PC-9 (cell line): ENCODE results near the gene SLC22A14. TPM values are rescaled to one million over a fixed set of nuclear protein-coding genes. Genes with fewer than 3 reads are reported as not detected.

Experiments
- BruUV-seq: library from RNA; stranded (reverse); fragments of 400-500 nt; replicated peaks from 2 replicates; lab custom pipeline; 2021; lab: Mats Ljungman, UMichigan
- CTCF ChIA-PET: fragments of 300-600 bp; sonication (Branson Sonifier 250); formaldehyde crosslinking; loops from one replicate; lab custom pipeline; 2022; ENCODE audit warnings: antibody characterized with exemption; lab: Charles Lee
- POLR2A ChIA-PET: fragments of 300-600 bp; sonication (Branson Sonifier 250); formaldehyde crosslinking; loops from one replicate; lab custom pipeline; 2022; ENCODE audit warnings: antibody characterized with exemption; ENCODE audit not compliant: unreplicated experiment; lab: Charles Lee
- DNase-seq, 2 experiments: peaks; one replicate each; pipeline versions ENCODE4 v3.0.0 to v3.0.0-alpha.2; 2015 to 2022; ENCODE audit warnings: mixed read lengths in 1 of 2
- H2AFZ ChIP-seq: fragments of 200-600 bp; sonication (generic); 2 replicates; pipeline ENCODE4 v1.8.1; 2017; ENCODE audit warnings: antibody characterized with exemption
- H3F3A ChIP-seq: fragments of 200-600 bp; sonication (generic); 2 replicates; pipeline ENCODE4 v1.8.1; 2017; ENCODE audit warnings: antibody characterized with exemption, mild to moderate bottlenecking, low read depth; ENCODE audit not compliant: insufficient read depth
- H3K27ac ChIP-seq: fragments of 200-600 bp; sonication (generic); 2 replicates; pipeline ENCODE4 v1.6.1; 2016; ENCODE audit warnings: mixed run types
- H3K27me3 ChIP-seq: fragments of 200-600 bp; sonication (generic); 2 replicates; pipeline ENCODE4 v1.6.1; 2016; ENCODE audit warnings: low read depth, mixed run types; ENCODE audit not compliant: insufficient read depth
- H3K36me3 ChIP-seq: fragments of 200-600 bp; sonication (generic); 2 replicates; pipeline ENCODE4 v1.6.1; 2016; ENCODE audit warnings: low read depth, mixed run types
- H3K4me1 ChIP-seq: fragments of 200-600 bp; sonication (generic); replicated peaks from 2 replicates; pipeline ENCODE4 v1.6.1; 2016; ENCODE audit warnings: mixed run types; ENCODE audit not compliant: insufficient read depth
- H3K4me2 ChIP-seq: fragments of 200-600 bp; sonication (generic); 2 replicates; pipeline ENCODE4 v1.6.1; 2017; ENCODE audit warnings: mixed run types
- H3K4me3 ChIP-seq: fragments of 200-600 bp; sonication (generic); 2 replicates; pipeline ENCODE4 v1.6.1; 2016; ENCODE audit warnings: mixed run types
- H3K79me2 ChIP-seq: fragments of 200-600 bp; sonication (generic); 2 replicates; pipeline ENCODE4 v1.6.1; 2017; ENCODE audit warnings: low read depth, mixed run types
- H3K9me2 ChIP-seq: fragments of 200-600 bp; sonication (generic); 2 replicates; pipeline ENCODE4 v1.8.1; 2017; ENCODE audit warnings: mild to moderate bottlenecking; ENCODE audit not compliant: insufficient read depth
- H3K9me3 ChIP-seq: fragments of 200-600 bp; sonication (generic); 2 replicates; pipeline ENCODE4 v1.8.1; 2016; ENCODE audit warnings: low read depth; ENCODE audit not compliant: insufficient read depth
- H4K20me1 ChIP-seq: fragments of 200-600 bp; sonication (generic); 2 replicates; pipeline ENCODE4 v1.8.1; 2017; ENCODE audit not compliant: insufficient read depth
- EZH2 ChIP-seq: fragments of 200-600 bp; sonication (generic); IDR thresholded peaks from 2 replicates; pipeline ENCODE4 v1.8.0; 2017; ENCODE audit warnings: antibody characterized with exemption, low read depth
- intact Hi-C: fragments of 100-400 bp; cut with micrococcal nuclease; formaldehyde crosslinking; loops from one replicate; pipeline ENCODE4 v1.10.0; 2022; ENCODE audit not compliant: unreplicated experiment
- total RNA-seq: library from RNA; stranded (reverse); gene quantifications from 2 replicates; pipeline ENCODE4 v1.2.3, GENCODE V29; 2021
- TF ChIP-seq, protein P1 (sequence below): fragments of 200-600 bp; sonication (generic); conservative IDR thresholded peaks from 2 replicates; pipeline ENCODE4 v1.6.1; 2017; ENCODE audit warnings: mixed run types, antibody characterized with exemption, mild to moderate bottlenecking, moderate library complexity

The SLC22A14 gene
- total RNA-seq, 1 experiment from 2014 or later = not detected

DNA sequence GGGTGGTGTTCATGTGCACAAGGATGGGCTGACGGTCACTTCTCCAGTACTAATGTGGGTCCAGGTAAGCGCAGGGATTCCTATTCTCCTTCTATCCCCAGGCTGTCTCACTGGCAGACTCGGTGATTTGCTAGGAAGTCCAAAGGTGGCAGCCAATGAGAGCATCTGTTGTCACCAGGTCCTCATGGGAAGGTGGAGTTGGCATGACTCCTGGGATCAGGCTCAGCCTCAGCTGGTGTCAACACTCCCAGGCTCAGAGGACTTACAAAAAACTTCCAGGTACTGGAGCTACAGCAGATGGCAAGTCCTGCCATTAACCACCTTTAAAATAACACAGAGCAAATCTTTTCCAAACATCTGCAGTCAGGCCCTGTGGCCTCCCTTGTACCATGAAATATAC is 78.3 kb downstream of the SLC22A14 start:
- Histone ChIP-seq H3K79me2 (no peaks in the 10 kb centered on the region), H3K4me1 (no peaks in the 10 kb centered on the region), H3K36me3 (no peaks in the 10 kb centered on the region), H3K27ac (no peak overlapping the region), H3K9me2 (no peaks in the 10 kb centered on the region), H2AFZ (no peak overlapping the region), H3K4me2 (no peak overlapping the region), H3K27me3 (no peaks in the 10 kb centered on the region), H4K20me1 (no peaks in the 10 kb centered on the region; the same call in 1 of the 2 replicates), H3K9me3 (no peaks in the 10 kb centered on the region), H3K4me3 (no peak overlapping the region), H3F3A (no peaks in the 10 kb centered on the region)
- CTCF ChIA-PET = no interaction called here
- TF ChIP-seq EZH2 = no peak
- TF ChIP-seq, protein P1, sequence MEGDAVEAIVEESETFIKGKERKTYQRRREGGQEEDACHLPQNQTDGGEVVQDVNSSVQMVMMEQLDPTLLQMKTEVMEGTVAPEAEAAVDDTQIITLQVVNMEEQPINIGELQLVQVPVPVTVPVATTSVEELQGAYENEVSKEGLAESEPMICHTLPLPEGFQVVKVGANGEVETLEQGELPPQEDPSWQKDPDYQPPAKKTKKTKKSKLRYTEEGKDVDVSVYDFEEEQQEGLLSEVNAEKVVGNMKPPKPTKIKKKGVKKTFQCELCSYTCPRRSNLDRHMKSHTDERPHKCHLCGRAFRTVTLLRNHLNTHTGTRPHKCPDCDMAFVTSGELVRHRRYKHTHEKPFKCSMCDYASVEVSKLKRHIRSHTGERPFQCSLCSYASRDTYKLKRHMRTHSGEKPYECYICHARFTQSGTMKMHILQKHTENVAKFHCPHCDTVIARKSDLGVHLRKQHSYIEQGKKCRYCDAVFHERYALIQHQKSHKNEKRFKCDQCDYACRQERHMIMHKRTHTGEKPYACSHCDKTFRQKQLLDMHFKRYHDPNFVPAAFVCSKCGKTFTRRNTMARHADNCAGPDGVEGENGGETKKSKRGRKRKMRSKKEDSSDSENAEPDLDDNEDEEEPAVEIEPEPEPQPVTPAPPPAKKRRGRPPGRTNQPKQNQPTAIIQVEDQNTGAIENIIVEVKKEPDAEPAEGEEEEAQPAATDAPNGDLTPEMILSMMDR = no peak
- intact Hi-C loops = no loop called here
- no peak for DNase-seq
- no TSS peak for BruUV-seq
- POLR2A ChIA-PET = no interaction called here

DNA sequence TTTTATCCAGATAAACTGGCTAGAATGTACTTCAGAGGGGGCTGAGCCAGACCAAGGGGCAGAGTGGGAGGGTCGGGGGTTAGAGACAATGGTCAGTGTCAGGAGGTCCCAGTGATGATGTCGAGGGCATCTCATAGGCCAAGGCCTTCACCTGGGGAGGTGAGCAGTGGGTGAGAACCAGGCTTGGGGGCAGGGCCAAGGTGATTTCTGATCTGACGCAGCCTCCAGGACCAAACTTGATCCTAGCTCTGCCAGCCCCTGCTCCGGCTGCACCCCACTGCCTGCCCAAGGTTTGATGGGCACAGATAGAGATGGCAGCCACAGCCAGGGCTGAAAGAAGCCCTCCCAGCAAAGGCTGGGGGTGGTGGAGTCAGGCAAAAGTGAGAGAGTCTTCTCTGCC is 79.4 kb downstream of the SLC22A14 start:
- BruUV-seq = no TSS peak
- Histone ChIP-seq H2AFZ (no peak overlapping the region), H3K4me3 (no peak overlapping the region), H4K20me1 (no peaks in the 10 kb centered on the region; the same call in 1 of the 2 replicates), H3K27ac (no peak overlapping the region), H3K4me1 (no peaks in the 10 kb centered on the region), H3K4me2 (no peak overlapping the region), H3F3A (no peaks in the 10 kb centered on the region), H3K9me2 (no peaks in the 10 kb centered on the region), H3K9me3 (no peaks in the 10 kb centered on the region), H3K79me2 (no peaks in the 10 kb centered on the region), H3K27me3 (no peaks in the 10 kb centered on the region), H3K36me3 (no peaks in the 10 kb centered on the region)
- intact Hi-C loops = no loop called here
- no peak for DNase-seq
- TF ChIP-seq, protein P1 = no peak
- no peak for TF ChIP-seq EZH2
- CTCF ChIA-PET = no interaction called here
- POLR2A ChIA-PET = no interaction called here

DNA sequence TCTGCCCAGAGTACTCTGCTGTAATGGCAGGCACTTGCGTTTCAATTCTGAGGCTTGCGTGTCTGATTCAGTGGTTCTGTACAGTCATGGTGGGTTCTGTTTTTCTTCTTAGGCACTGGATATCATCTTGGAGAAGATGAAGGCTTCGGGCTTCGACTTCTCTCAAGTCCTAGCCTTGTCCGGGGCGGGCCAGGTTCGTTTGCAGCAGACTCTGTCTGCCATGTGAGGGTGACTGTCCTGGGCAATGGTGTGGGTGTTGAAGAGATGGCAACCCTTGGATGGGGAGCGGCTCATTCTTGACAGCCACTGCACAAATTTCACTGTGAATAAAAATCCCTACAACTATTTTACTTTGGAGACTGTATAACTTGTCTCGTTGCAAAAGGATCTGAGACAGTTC is 80.7 kb downstream of the SLC22A14 start:
- Histone ChIP-seq H3K4me1 (no peaks in the 10 kb centered on the region), H3K4me3 (no peak overlapping the region), H3K27me3 (no peaks in the 10 kb centered on the region), H3F3A (no peaks in the 10 kb centered on the region), H3K27ac (no peak overlapping the region), H3K36me3 (no peaks in the 10 kb centered on the region), H3K9me2 (no peaks in the 10 kb centered on the region), H4K20me1 (no peaks in the 10 kb centered on the region; the same call in 1 of the 2 replicates), H2AFZ (no peak overlapping the region), H3K79me2 (no peaks in the 10 kb centered on the region), H3K9me3 (no peaks in the 10 kb centered on the region), H3K4me2 (no peak overlapping the region)
- ChIA-PET POLR2A (no interaction called here), CTCF (no interaction called here)
- no TSS peak for BruUV-seq
- TF ChIP-seq, protein P1 = no peak
- no peak for TF ChIP-seq EZH2
- intact Hi-C loops = no loop called here
- no peak for DNase-seq
